Stimulated activated CD4-positive, alpha-beta T cell treated with anti-CD3 and anti-CD28 coated beads, TNF-alpha, amount 100 ng/mL, for 1 hour (primary cell): ENCODE data around the gene CMSS1.
"Not testable (repeated sequence)": the region's sequence is repeated elsewhere in the genome, so short reads cannot be mapped to it uniquely, and the experiment has no call there.

Experiments
- DNase-seq, 3 donors: peaks; one replicate each; pipeline ENCODE4 v3.0.0-alpha.2; 2020; ENCODE audit warnings: low read depth in 3 of 3, low spot score in 1 of 3

CMSS1 gene

GRCh38 chr3:100075851-100076730 lies 258.4 kb downstream of the CMSS1 start:
- DNase-seq, result no peak

- DNase-seq, result no peak
Observed at GRCh38 chr3:100076731-100077529, 259.3 kb downstream of the CMSS1 start.

DNA sequence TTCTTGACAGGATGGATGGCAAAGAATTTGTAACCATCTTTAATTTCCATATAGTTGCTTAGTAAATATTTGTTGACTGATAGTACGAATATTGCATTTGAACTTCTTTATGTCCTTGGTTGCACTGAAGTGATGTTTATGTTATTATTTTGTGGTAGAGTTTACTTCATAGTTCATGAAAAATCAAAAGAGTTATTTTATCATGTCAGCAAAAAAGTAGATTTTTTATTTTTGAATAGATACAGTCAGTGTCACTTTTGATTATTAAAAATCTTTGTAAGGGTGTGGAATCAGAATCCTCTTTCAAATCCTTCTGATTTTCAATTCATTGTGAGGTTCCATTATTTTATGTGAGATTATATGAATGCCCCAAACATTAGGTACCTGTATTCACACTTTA lies 261.7 kb downstream of the CMSS1 start:
- no peak for DNase-seq

DNA sequence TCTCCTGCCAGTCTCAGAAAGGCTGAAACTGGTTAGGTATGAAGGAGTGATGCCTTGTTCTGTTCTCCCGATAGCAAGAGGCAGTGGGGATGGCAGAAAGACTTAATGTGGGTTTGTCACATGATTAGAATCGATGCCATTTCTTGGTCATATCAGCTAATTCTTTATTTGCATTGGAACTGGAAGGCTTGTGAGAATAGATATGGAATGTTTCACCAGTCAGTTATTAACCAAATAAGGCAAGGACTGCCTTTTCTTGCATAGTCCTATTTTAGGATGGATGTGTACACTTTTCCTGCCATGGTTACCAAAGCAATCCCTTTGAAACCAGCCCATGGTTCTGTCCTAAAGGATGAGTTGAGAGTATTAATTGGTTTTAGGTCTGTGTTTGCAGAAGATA lies 262.9 kb downstream of the CMSS1 start:
- DNase-seq, result no peak

GRCh38 chr3:100081311-100081710 lies 263.6 kb downstream of the CMSS1 start:
- DNase-seq, result no peak

DNA sequence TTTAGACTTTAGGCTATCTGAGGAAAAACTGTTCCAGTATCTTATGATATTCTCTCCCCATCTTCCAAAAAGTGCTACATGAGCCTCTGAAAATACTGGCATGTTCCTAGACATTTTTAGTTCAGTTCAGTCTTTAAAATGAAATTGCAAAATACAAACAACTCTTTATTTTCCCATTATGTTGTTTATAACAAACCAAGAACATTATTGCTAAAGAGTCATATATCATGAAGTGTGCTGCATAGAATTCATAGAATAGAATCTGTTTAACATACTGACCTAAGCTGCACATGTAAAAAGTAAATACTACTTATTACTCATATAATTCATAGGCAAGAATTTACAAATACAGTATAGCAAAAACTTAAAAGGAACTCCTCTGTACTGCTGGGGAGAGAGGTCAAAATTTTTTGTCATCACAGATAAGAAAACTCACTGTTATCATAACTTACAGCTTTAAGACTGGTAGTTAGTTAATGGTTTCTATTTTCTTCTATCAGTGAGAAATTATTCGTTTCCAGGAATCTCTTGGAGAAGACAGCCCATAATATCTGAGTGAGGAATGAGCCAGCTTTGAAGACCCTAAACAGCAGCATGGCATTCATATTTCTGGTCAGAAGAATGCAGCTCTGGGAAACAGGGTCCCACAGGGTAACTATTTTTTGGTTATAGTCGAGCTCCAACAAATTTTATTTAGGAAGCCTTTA lies 264.5 kb downstream of the CMSS1 start:
- DNase-seq, result no peak

DNA sequence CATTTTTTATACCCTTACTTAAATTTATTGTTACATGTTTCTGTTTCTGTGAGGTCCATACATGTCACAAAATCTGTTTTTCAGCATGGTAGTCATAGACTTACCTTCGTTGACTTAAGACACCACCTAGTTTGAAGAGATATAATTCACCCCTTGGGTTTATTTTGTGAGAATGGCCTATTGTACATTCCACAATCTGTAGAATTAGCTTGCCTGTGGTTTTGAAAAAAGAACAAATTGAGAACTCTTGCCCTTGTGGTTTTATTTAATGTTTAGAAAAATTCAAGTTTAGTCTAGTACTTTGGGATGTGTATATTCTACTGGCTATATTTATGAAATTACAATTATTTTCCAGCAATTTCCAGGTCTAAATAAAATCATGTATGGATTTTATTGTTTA lies 265.1 kb downstream of the CMSS1 start:
- no peak for DNase-seq

- no peak for DNase-seq
Observed at GRCh38 chr3:100083209-100083608, 265.5 kb downstream of the CMSS1 start.

- DNase-seq, result no peak
Observed at GRCh38 chr3:100084100-100084806, 266.6 kb downstream of the CMSS1 start.

DNA sequence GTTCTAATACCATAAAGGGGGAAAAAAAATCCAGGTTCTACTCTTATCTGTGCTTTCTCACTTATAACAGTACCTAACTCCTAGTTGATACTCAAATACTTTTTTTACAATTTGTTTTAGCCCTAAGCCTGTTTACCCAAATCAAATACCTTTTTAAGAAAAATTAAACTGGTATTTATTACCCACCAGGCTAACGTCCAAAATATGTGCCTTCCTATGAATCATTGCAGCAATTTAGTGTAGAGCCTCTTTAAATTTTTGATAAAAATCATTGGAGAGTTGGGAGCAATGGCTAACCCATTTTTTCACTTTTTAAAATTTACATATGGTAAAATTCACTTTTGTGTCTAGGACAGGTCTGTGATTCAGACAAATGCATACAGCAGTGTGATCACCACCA lies 268.7 kb downstream of the CMSS1 start:
- DNase-seq, result no peak

DNA sequence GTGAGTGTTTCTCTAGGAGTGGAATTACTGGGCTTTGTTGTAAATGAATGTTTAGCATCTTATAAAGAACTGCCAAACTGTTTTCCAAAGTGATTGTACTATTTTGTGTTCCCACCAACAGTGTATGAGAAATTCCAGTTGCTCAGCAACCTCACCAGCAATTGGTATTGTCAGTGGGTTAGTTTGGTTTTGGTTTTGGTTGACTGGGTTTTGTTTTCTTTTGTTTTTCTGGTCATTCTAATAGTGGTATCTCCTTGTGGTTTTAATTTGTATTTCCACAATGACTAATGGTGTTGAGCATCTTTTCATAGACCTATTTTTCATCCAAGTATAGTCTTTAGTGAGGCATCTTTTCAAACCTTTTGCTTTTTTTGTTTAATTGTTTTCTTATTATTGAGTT lies 269.5 kb downstream of the CMSS1 start:
- no peak for DNase-seq

- DNase-seq, result no peak
Observed at GRCh38 chr3:100088735-100089368, 271.2 kb downstream of the CMSS1 start.

- no peak for DNase-seq
Observed at GRCh38 chr3:100089812-100090668, 272.4 kb downstream of the CMSS1 start.

DNA sequence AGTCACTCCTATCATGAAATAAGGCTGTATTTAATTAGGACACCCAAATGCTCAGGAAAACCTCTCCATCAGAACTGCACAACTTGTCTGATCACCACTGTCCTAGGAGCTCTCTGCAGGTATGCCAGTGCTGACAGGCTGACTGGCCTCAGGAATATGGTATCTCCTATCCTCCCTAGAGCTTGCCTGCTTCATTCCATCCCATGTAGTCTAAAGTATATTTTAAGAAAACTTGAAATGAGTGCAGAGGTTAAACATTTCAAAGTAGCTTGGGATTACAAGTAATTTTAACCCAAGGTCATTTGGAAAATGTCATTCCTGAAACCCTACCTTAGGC lies 273.0 kb downstream of the CMSS1 start:
- no peak for DNase-seq

DNA sequence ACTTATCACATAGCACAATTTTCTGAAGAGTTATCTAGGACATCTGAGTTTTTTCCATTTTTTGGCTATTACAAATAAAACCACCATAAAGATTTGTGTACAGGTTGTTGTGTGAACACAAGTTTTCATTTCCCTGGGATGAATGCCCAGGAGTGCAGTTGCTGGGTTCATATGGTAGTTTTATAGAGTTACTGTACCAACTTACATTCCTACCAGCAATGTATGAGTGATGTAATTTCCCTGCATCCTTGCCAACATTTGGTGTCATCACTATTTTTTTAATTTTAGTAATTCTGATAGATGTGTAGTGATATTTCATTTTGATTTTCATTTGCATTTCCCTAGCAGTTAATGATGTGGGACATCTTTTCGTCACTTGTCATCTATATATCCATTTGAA lies 276.2 kb downstream of the CMSS1 start:
- no peak for DNase-seq

GRCh38 chr3:100096286-100096685 lies 278.6 kb downstream of the CMSS1 start:
- DNase-seq, result not testable (repeated sequence)

DNA sequence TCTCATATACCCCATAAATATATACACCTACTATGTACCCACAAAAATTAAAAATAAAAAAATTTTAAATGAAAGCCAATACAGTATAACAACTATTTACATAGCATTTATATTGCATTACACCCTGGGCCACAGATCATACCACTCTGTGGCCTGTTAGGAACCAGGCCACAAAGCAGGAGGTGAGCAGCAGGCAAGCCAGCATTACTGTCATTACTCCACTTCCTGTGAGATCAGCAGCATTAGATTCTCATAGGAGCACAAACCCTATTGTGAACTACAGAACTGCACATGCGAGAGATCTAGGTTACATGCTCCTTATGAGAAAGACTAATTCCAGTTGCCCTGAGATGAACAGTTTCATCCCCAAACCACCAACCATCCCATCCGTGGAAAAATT lies 279.2 kb downstream of the CMSS1 start:
- DNase-seq, result no peak

DNA sequence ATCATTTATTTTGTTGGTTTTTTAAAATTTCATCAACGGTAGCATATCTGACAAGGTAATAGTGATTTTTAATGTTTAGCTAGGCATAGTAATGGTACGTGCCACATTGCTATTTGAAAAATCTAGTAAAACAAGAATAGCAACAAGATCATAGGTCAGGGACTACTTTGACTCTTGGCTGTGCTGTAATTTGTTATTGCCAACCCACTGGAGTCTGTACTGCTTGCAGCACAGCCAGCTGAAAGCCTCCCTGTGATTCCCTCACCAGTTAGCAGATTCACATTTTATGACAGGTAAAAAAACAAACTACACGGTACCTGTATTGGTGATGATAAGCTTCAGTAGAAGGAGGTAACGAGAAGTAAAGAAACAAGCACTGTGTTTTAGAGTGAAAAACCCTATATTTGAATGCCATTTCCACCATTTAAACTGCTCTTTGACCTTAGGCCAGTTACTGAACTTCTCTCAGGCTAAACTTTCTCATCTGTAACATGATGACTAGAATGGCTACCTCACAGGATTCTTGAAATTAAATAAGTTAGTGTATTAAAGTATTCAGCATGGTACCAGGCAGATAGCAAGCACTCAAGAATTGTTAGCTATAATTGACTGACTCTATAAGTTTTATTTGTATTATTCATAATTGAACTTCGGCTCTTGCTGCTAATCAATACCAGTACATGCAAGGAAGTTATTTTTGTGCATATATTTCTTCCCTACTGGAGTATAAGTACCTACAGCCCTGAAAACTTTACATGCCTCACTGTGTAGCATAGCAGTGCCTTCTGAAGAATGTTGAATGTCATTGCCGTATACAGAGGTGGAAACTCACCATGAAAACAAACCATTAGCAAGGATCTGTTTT lies 280.5 kb downstream of the CMSS1 start:
- DNase-seq, result no peak

DNA sequence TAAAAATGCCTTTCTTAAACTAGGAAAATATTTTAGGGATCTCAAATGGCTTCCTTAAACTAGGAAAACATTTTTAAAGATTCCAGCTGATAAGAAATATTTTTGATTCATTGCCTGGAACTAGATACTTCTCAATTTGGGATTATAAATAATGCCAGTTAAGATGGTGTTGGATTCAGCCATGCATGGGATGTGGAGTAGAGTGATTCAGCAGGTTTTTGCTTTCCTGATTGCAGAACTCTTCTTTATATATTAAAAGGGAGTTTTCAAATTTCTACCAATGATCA lies 281.1 kb downstream of the CMSS1 start:
- no peak for DNase-seq
